Breast epithelium (tissue), 4 donors: ENCODE results near the gene MARCHF11. TPM values are rescaled to one million over a fixed set of nuclear protein-coding genes. Genes with fewer than 3 reads are reported as not detected.

ENCODE experiments used
- DNase-seq, 2 donors: peaks; one replicate each; pipeline ENCODE4 v3.0.0-alpha.2; 2019; ENCODE audit warnings: low spot score in 2 of 2
- H3K27ac ChIP-seq, 2 donors: fragments of 200-600 bp; sonication (generic) in 1 of 2; one replicate each; pipeline ENCODE4 v1.5.1; 2016 to 2019; ENCODE audit warnings: mild to moderate bottlenecking in 1 of 2
- H3K27me3 ChIP-seq, 2 donors: fragments of 200-600 bp; sonication (generic) in 1 of 2; one replicate each; pipeline versions ENCODE4 v1.5.1 to v1.6.0; 2017 to 2019; ENCODE audit warnings: control low read depth in 1 of 2, mild to moderate bottlenecking in 1 of 2
- H3K36me3 ChIP-seq: fragments of 200-600 bp; one replicate; pipeline ENCODE4 v1.5.1; 2019
- H3K4me1 ChIP-seq, 2 donors: fragments of 200-600 bp; sonication (generic); one replicate each; pipeline ENCODE4 v1.5.1; 2016 to 2019; ENCODE audit warnings: control low read depth in 1 of 2
- H3K4me3 ChIP-seq, 3 donors: fragments of 200-600 bp; sonication (generic); 1 replicate in 2 of 3; 2 replicates in 1 of 3; pipeline ENCODE4 v1.5.1; 2016 to 2019; ENCODE audit warnings: mild to moderate bottlenecking in 3 of 3, moderate library complexity in 2 of 3
- H3K9me3 ChIP-seq, 2 donors: fragments of 200-600 bp; sonication (generic) in 1 of 2; one replicate each; pipeline ENCODE4 v1.5.1; 2016 to 2019; ENCODE audit warnings: control low read depth in 1 of 2
- POLR2A ChIP-seq: fragments of 450-650 bp; IDR thresholded peaks from one replicate; pipeline ENCODE4 v1.6.1; 2016; ENCODE audit warnings: antibody characterized with exemption, mild to moderate bottlenecking, moderate library complexity
- POLR2AphosphoS5 ChIP-seq, 3 donors: sonication (generic); formaldehyde crosslinking; IDR thresholded peaks; one replicate each; pipeline ENCODE4 v1.6.1; 2017; ENCODE audit warnings: antibody characterized with exemption in 3 of 3
- intact Hi-C: fragments of 100-400 bp; cut with DNase I; formaldehyde crosslinking; loops from one replicate; pipeline ENCODE4 v1.15.1; 2023; ENCODE audit warnings: low total_unique reads
- total RNA-seq, 3 donors: library from RNA; depleted of rRNA; stranded (reverse); fragments of >200 nt; gene quantifications; one replicate each; pipeline ENCODE4 v1.1.0, GENCODE V29; 2016
- TF ChIP-seq, protein P1 (sequence below), 3 donors: fragments of 450-650 bp; IDR thresholded peaks; one replicate each; pipeline ENCODE4 v1.5.1; 2016 to 2017; ENCODE audit warnings: antibody characterized with exemption in 3 of 3, mild to moderate bottlenecking in 3 of 3, moderate library complexity in 3 of 3

The MARCHF11 gene
- total RNA-seq, 3 donors from 2014 or later, result not detected

DNA sequence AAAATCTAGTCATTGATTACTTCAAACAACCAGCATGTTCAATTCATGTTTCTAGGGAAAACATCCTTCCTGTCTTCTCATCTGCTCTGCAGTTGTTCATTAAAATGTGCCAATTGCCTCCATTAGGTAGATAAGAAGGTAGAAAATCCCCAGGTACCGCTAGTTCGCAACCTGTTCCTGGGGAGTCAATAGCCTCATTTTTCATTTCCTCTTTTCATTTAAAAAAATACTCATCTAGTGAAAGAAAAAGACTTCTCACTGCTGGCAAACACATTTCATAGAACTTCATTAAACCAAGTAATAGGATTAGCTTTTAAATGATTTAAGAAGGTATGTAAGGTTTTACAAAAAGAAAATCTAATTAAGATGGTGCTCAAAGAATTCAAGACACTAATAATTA lies 113.3 kb downstream of the MARCHF11 start:
- H3K27me3 ChIP-seq, result no peaks in the 10 kb centered on the region
- H3K4me3 ChIP-seq, result no peak overlapping the region
- H3K9me3 ChIP-seq, result no peaks in the 10 kb centered on the region
- no peak for TF ChIP-seq POLR2AphosphoS5 (IDR thresholded peaks at IDR 0.05)
- no peak for TF ChIP-seq POLR2A
- TF ChIP-seq, protein P1, sequence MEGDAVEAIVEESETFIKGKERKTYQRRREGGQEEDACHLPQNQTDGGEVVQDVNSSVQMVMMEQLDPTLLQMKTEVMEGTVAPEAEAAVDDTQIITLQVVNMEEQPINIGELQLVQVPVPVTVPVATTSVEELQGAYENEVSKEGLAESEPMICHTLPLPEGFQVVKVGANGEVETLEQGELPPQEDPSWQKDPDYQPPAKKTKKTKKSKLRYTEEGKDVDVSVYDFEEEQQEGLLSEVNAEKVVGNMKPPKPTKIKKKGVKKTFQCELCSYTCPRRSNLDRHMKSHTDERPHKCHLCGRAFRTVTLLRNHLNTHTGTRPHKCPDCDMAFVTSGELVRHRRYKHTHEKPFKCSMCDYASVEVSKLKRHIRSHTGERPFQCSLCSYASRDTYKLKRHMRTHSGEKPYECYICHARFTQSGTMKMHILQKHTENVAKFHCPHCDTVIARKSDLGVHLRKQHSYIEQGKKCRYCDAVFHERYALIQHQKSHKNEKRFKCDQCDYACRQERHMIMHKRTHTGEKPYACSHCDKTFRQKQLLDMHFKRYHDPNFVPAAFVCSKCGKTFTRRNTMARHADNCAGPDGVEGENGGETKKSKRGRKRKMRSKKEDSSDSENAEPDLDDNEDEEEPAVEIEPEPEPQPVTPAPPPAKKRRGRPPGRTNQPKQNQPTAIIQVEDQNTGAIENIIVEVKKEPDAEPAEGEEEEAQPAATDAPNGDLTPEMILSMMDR (IDR thresholded peaks at IDR 0.05), result no peak
- no peak for DNase-seq
- no peak overlapping the region for H3K27ac ChIP-seq
- intact Hi-C loops, result no loop called here
- H3K36me3 ChIP-seq, result no peaks in the 10 kb centered on the region
- H3K4me1 ChIP-seq, result no peaks in the 10 kb centered on the region

DNA sequence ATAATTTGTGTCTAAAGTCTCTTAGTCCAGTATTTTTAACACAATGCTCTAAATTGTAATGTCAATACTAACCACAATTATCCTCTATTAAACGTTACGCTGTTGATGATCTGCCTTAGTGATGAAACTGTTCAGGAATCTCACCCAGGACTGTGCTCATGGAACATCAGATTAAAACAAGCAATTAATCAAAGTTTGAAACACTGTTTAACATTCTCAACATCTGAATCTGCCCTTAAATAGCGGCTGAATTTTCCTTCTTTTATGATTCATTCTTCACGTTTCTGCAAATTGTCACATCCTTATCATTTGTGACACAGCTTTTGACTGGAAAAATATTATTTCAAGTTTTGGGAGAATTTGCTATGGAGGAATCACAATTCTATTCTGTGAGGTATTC lies 113.8 kb downstream of the MARCHF11 start:
- Histone ChIP-seq H3K9me3 (no peaks in the 10 kb centered on the region), H3K4me3 (no peak overlapping the region), H3K27me3 (no peaks in the 10 kb centered on the region), H3K4me1 (no peaks in the 10 kb centered on the region), H3K36me3 (no peaks in the 10 kb centered on the region), H3K27ac (no peak overlapping the region)
- intact Hi-C loops, result no loop called here
- TF ChIP-seq, protein P1 (IDR thresholded peaks at IDR 0.05), result no peak
- TF ChIP-seq POLR2A, result no peak
- TF ChIP-seq POLR2AphosphoS5 (IDR thresholded peaks at IDR 0.05), result no peak
- DNase-seq, result no peak

DNA sequence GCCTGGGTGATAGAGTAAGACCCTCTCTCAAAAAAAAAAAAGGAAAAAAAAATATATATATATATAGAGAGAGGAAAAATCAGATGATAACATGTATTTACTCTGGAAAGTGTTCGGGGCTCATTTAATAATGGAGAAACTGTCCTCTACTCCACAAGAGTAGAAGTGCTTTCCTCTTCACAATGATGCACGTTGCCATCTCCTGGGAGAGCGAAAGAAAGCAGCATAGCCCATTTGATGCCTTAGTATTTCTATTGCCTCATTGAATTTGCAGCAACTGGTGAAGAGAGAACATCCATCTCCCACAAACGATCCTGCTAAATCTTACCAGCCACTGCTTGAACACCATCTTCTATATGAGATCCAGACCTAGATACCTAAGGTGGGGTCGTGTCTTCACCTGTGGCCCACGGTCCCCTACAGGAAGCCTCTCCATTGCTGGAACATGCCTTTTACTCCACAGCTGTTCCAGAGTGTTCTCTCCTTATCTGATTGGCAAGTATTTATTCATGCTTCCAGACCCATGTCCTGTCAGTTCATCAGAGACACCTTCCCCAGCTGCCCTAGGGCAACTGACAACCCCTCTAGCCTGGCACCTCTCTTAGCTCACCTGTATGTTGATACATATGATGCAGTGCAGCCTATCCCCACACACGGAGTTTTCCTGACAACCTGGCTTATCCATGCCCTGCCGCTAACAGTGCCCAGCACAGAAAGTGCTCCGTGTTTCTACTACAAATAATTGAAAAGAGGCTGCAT lies 115.3 kb downstream of the MARCHF11 start:
- no peak for TF ChIP-seq POLR2AphosphoS5 (IDR thresholded peaks at IDR 0.05)
- TF ChIP-seq POLR2A, result no peak
- TF ChIP-seq, protein P1 (IDR thresholded peaks at IDR 0.05), result no peak
- H3K4me1 ChIP-seq, result no peaks in the 10 kb centered on the region
- H3K27me3 ChIP-seq, result no peaks in the 10 kb centered on the region
- no peak overlapping the region for H3K4me3 ChIP-seq
- DNase-seq, result no peak
- H3K9me3 ChIP-seq, result no peaks in the 10 kb centered on the region
- H3K36me3 ChIP-seq, result no peaks in the 10 kb centered on the region
- no peak overlapping the region for H3K27ac ChIP-seq
- intact Hi-C loops, result loop anchor here (5.0 kb wide), 1 partner anchor 793 kb away; no protein-coding TSS in a partner anchor

DNA sequence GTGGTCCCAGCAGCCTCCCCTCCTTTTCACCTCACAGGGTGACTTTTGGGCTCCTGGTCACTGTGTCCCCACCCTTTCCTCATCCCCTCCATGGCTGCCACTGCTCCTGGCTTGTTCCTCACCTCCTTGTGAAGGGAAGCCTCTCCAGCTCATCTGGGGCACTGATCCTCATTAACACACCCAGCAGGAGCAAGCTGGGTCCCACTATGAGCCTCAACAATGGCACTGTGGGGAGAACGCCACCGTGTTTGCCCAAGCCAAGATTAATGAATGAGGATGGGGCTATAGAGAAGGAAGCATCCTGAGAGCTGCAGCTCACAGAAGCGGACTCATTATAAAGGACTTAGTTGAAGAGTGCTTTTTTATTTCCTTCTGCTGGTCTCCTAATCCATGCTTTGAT lies 118.4 kb downstream of the MARCHF11 start:
- H3K4me1 ChIP-seq, result no peaks in the 10 kb centered on the region
- H3K27ac ChIP-seq, result no peak overlapping the region
- H3K9me3 ChIP-seq, result no peaks in the 10 kb centered on the region
- intact Hi-C loops, result loop anchor here (5.0 kb wide), 1 partner anchor 796 kb away; no protein-coding TSS in a partner anchor
- TF ChIP-seq POLR2A (no peak), POLR2AphosphoS5 (IDR thresholded peaks at IDR 0.05) (no peak)
- TF ChIP-seq, protein P1 (IDR thresholded peaks at IDR 0.05), result no peak
- no peak for DNase-seq
- H3K36me3 ChIP-seq, result no peaks in the 10 kb centered on the region
- H3K4me3 ChIP-seq, result no peak overlapping the region
- no peaks in the 10 kb centered on the region for H3K27me3 ChIP-seq

DNA sequence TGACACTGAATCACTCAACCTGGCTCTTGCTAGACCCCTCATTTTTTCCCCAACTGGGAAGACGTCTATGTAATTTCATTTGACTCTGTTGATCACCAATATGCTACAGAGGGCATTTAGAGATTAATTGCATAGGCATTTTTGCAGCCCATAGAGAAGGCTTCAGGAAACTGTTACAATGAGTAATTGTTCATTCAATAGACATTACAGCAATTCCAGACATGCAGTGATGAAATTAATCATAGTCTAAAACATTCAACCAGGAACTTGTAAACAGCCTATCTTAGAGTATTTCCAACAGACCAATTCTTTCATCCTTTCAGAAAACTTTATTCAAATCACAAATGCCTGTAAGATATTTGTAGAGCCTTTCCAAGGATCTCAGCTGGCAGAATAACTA lies 122.3 kb downstream of the MARCHF11 start:
- no peak overlapping the region for H3K4me3 ChIP-seq
- H3K27me3 ChIP-seq, result no peaks in the 10 kb centered on the region
- intact Hi-C loops, result no loop called here
- no peak for DNase-seq
- no peaks in the 10 kb centered on the region for H3K4me1 ChIP-seq
- no peaks in the 10 kb centered on the region for H3K36me3 ChIP-seq
- TF ChIP-seq POLR2A, result no peak
- TF ChIP-seq, protein P1 (IDR thresholded peaks at IDR 0.05), result no peak
- no peak for TF ChIP-seq POLR2AphosphoS5 (IDR thresholded peaks at IDR 0.05)
- H3K9me3 ChIP-seq, result no peaks in the 10 kb centered on the region
- H3K27ac ChIP-seq, result no peak overlapping the region
